OCI-M1 (cell line): ENCODE data around the gene THTPA.
"Not testable (repeated sequence)": the region's sequence is repeated elsewhere in the genome, so short reads cannot be mapped to it uniquely, and the experiment has no call there.

Experiments
- DNase-seq: peaks from one replicate; lab custom pipeline; 2025; lab: John Stamatoyannopoulos, UW

Gene THTPA

GRCh38 chr14:23583761-23584526 is 27.9 kb downstream of the THTPA start:
- DNase-seq, result not testable (repeated sequence)

- DNase-seq, result not testable (repeated sequence)
These were observed 28.6 kb downstream of the THTPA start for GRCh38 chr14:23584527-23585203.

- peak; percentile 95 for DNase-seq
These were observed 33.0 kb downstream of the THTPA start for GRCh38 chr14:23588884-23589598.

GRCh38 chr14:23589606-23590005 is 33.5 kb downstream of the THTPA start:
- DNase-seq, result no peak

GRCh38 chr14:23590198-23590597 is 34.1 kb downstream of the THTPA start:
- no peak for DNase-seq

GRCh38 chr14:23594191-23594590 is 38.1 kb downstream of the THTPA start:
- DNase-seq, result not testable (repeated sequence)

- DNase-seq, result no peak
These were observed 44.2 kb downstream of the THTPA start for GRCh38 chr14:23600322-23600707.

GRCh38 chr14:23600806-23601205 is 44.7 kb downstream of the THTPA start:
- DNase-seq, result no peak

GRCh38 chr14:23601424-23601823 is 45.4 kb downstream of the THTPA start:
- DNase-seq, result no peak

GRCh38 chr14:23601845-23602180 is 45.7 kb downstream of the THTPA start:
- DNase-seq, result no peak

GRCh38 chr14:23602181-23603095 is 46.4 kb downstream of the THTPA start:
- DNase-seq, result no peak

- no peak for DNase-seq
These were observed 47.0 kb downstream of the THTPA start for GRCh38 chr14:23603103-23603502.

GRCh38 chr14:23604148-23604547 is 48.1 kb downstream of the THTPA start:
- no peak for DNase-seq

GRCh38 chr14:23604675-23605170 is 48.7 kb downstream of the THTPA start:
- DNase-seq, result no peak

GRCh38 chr14:23605931-23606585 is 50.0 kb downstream of the THTPA start:
- no peak for DNase-seq

- no peak for DNase-seq
These were observed 52.4 kb downstream of the THTPA start for GRCh38 chr14:23608454-23608853.

- no peak for DNase-seq
These were observed 52.9 kb downstream of the THTPA start for GRCh38 chr14:23609001-23609400.

- DNase-seq, result peak; percentile 5
These were observed 53.5 kb downstream of the THTPA start for GRCh38 chr14:23609411-23610089.
